B cell (primary cell): Measurements from ENCODE around the gene RERE. TPM values are rescaled to one million over a fixed set of nuclear protein-coding genes. Genes with fewer than 3 reads are reported as not detected.
A peak's percentile ranks its signal among the peaks of the same experiment; 100 is the strongest.

Experiments used
- ATAC-seq: fragments of 200-7000 bp; cut with Tn5 transposase; one replicate; pipeline ENCODE4 v1.10.0; 2021; ENCODE audit warnings: low read depth, mild to moderate bottlenecking, moderate number of reproducible peaks, moderate library complexity
- CTCF ChIA-PET: fragments of 350-600 bp; sonication (Branson Sonifier 250); formaldehyde crosslinking; loops from one replicate; lab custom pipeline; 2021; ENCODE audit warnings: antibody characterized with exemption, inconsistent platforms; lab: Charles Lee
- POLR2A ChIA-PET: fragments of 350-600 bp; sonication (Branson Sonifier 250); formaldehyde crosslinking; loops from one replicate; lab custom pipeline; 2021; ENCODE audit warnings: antibody characterized with exemption; lab: Charles Lee
- DNase-seq: peaks from one replicate; pipeline ENCODE4 v3.0.0; 2013
- H2AFZ ChIP-seq: 2 replicates; pipeline ENCODE4 v1.6.1; 2012; ENCODE audit warnings: mild to moderate bottlenecking, low read depth, low read length; ENCODE audit not compliant: insufficient read depth, poor library complexity, severe bottlenecking
- H3K27ac ChIP-seq, 2 donors: 1 replicate in 1 of 2; 2 replicates in 1 of 2; pipeline ENCODE4 v1.5.1; 2012 to 2013; ENCODE audit warnings: low read length in 2 of 2, mild to moderate bottlenecking in 2 of 2, moderate library complexity in 1 of 2
- H3K27me3 ChIP-seq, 4 experiments: fragments of 200-600 bp in 1 of 4; sonication (generic) in 1 of 4; replicated peaks in 1 of 4; 1 replicate in 2 of 4; 2 replicates in 2 of 4; pipeline versions ENCODE4 v1.6.1 to v1.7.0; 2013 to 2016; ENCODE audit warnings: low read length in 3 of 4, mild to moderate bottlenecking in 2 of 4, mixed read lengths in 1 of 4, moderate library complexity in 1 of 4; ENCODE audit not compliant: insufficient read depth in 4 of 4, control insufficient read depth in 3 of 4; ENCODE audit errors: control extremely low read depth in 1 of 4
- H3K36me3 ChIP-seq, 2 experiments: replicated peaks in 1 of 2; 1 replicate in 1 of 2; 2 replicates in 1 of 2; pipeline versions ENCODE4 v1.6.1 to v1.7.1; 2013; ENCODE audit warnings: low read length in 1 of 2; ENCODE audit not compliant: insufficient read depth in 2 of 2, control insufficient read depth in 1 of 2; ENCODE audit errors: control extremely low read depth in 1 of 2, extremely low read depth in 1 of 2
- H3K4me1 ChIP-seq, 2 donors: fragments of 200-600 bp in 1 of 2; sonication (generic) in 1 of 2; 1 replicate in 1 of 2; 2 replicates in 1 of 2; pipeline versions ENCODE4 v1.5.1 to v1.6.1; 2013 to 2017; ENCODE audit warnings: low read length in 2 of 2; ENCODE audit not compliant: control insufficient read depth in 2 of 2, insufficient read depth in 2 of 2
- H3K4me2 ChIP-seq: replicated peaks from 2 replicates; pipeline ENCODE3; 2012; ENCODE audit warnings: mild to moderate bottlenecking, low read depth, low read length; ENCODE audit not compliant: poor library complexity, severe bottlenecking
- H3K4me3 ChIP-seq, 5 experiments: fragments of 200-600 bp in 1 of 5; sonication (generic) in 1 of 5; 1 replicate in 3 of 5; 2 replicates in 2 of 5; pipeline versions ENCODE4 v1.5.1 to v1.7.0; 2011 to 2016; ENCODE audit warnings: low read length in 4 of 5, mild to moderate bottlenecking in 4 of 5, low read depth in 2 of 5, control low read depth in 1 of 5, moderate library complexity in 1 of 5; ENCODE audit not compliant: insufficient read depth in 1 of 5; ENCODE audit errors: control extremely low read depth in 1 of 5, extremely low read depth in 1 of 5
- H3K79me2 ChIP-seq: fragments of 200-600 bp; sonication (generic); one replicate; pipeline ENCODE4 v1.6.0; 2016; ENCODE audit warnings: low read length; ENCODE audit not compliant: control insufficient read depth, insufficient read depth
- H3K9ac ChIP-seq: fragments of 200-600 bp; sonication (generic); 2 replicates; pipeline ENCODE4 v1.6.1; 2017; ENCODE audit warnings: mild to moderate bottlenecking, low read length, moderate library complexity
- H3K9me3 ChIP-seq, 3 donors: one replicate each; pipeline versions ENCODE4 v1.6.1 to v1.7.1; 2013; ENCODE audit warnings: low read length in 2 of 3; ENCODE audit not compliant: control insufficient read depth in 2 of 3, insufficient read depth in 1 of 3; ENCODE audit errors: control extremely low read depth in 1 of 3
- H4K20me1 ChIP-seq: 2 replicates; pipeline ENCODE4 v1.6.0; 2012; ENCODE audit warnings: mild to moderate bottlenecking, low read length; ENCODE audit not compliant: insufficient read depth, control insufficient read depth, poor library complexity, severe bottlenecking
- H3K27ac Mint-ChIP-seq: one replicate; pipeline ENCODE4 v1.8.0; 2021; ENCODE audit warnings: mixed read lengths
- H3K27me3 Mint-ChIP-seq: one replicate; pipeline ENCODE4 v1.8.0; 2021; ENCODE audit warnings: mixed read lengths
- H3K4me1 Mint-ChIP-seq: one replicate; pipeline ENCODE4 v1.8.0; 2021; ENCODE audit warnings: mixed read lengths
- H3K4me3 Mint-ChIP-seq: one replicate; pipeline ENCODE4 v1.8.0; 2021; ENCODE audit warnings: mixed read lengths
- H3K9me3 Mint-ChIP-seq: one replicate; pipeline ENCODE4 v1.8.0; 2022; ENCODE audit warnings: mixed read lengths; ENCODE audit not compliant: insufficient read depth
- CTCF ChIP-seq: fragments of 200-600 bp; IDR thresholded peaks from one replicate; pipeline ENCODE4 v1.8.0; 2022; ENCODE audit warnings: antibody characterized with exemption, mild to moderate bottlenecking
- EZH2 ChIP-seq: IDR thresholded peaks from 2 replicates; pipeline ENCODE4 v1.6.1; 2012; ENCODE audit warnings: borderline replicate concordance, low read depth, mild to moderate bottlenecking, moderate library complexity, low read length; ENCODE audit not compliant: insufficient read depth, poor library complexity, severe bottlenecking
- WGBS: methylation state at CpG from one replicate; pipeline ENCODE4 v1.1.5; 2013; ENCODE audit warnings: missing lambda C conversion rate; ENCODE audit not compliant: insufficient coverage; 5-methylcytosine and 5-hydroxymethylcytosine counted together
- intact Hi-C: fragments of 100-400 bp; cut with micrococcal nuclease; formaldehyde crosslinking; loops from one replicate; pipeline ENCODE4 v1.10.0; 2022
- polyA plus RNA-seq: library from polyadenylated mRNA; depleted of rRNA; stranded (reverse); fragments of >200 nt; gene quantifications from 2 replicates; pipeline ENCODE4 v1.2.3, GENCODE V29; 2012
- total RNA-seq, 2 donors: library from RNA; stranded (reverse); fragments of 120-200 nt in 1 of 2; gene quantifications; 1 replicate in 1 of 2; 2 replicates in 1 of 2; pipeline versions ENCODE4 v1.2.3 to v1.2.4, GENCODE V29; 2013 to 2022

Gene RERE
- total and polyA plus RNA-seq, 2 donors (not counting 1 experiment from before 2014, with no cell fraction given): 27.3 to 132 TPM

GRCh38 chr1:8472668-8473067 is 344.8 kb downstream of the RERE start:
- peak; percentile 65 for DNase-seq
- Histone ChIP-seq H4K20me1 (peaks cover 22% of the 10 kb centered on the region), H3K79me2 (peaks cover 55% of the 10 kb centered on the region), H3K27me3 (no peaks in the 10 kb centered on the region), H3K9me3 (no peaks in the 10 kb centered on the region), H3K9ac (no peak overlapping the region), H3K27ac (no peak overlapping the region), H3K36me3 (peaks cover 2% of the 10 kb centered on the region in 2 experiments), H3K4me3 (no peak overlapping the region), H3K4me2 (peak overlapping the region; percentile 10), H3K4me1 (peaks cover 20 to 22% of the 10 kb centered on the region in 2 donors), H2AFZ (no peak overlapping the region)
- WGBS: no CpG with 5 or more reads among the region's 2 CpGs
- CTCF ChIA-PET: interaction anchor here (0.7 to 0.9 kb wide), 2 partner anchors 58 to 255 kb away, joined by 3 to 6 read pairs; no protein-coding TSS in a partner anchor
- Mint-ChIP-seq H3K4me3 (peak overlapping the region; percentile 55), H3K9me3 (no peaks in the 10 kb centered on the region), H3K27ac (no peak overlapping the region), H3K27me3 (no peaks in the 10 kb centered on the region), H3K4me1 (peaks cover 41% of the 10 kb centered on the region)
- intact Hi-C loops: loop anchor here (10.0 kb wide), 1 partner anchor 52 kb away; no protein-coding TSS in a partner anchor
- ATAC-seq: peak; percentile 73
- POLR2A ChIA-PET: no interaction called here
- TF ChIP-seq CTCF (no peak), EZH2 (no peak)

- DNase-seq (no peak), ATAC-seq (no peak)
- H3K4me1 ChIP-seq: peaks cover 20 to 22% of the 10 kb centered on the region in 2 donors
- CTCF ChIA-PET: interaction anchor here (0.7 kb wide), 1 partner anchor 90 kb away, joined by 3 read pairs; no protein-coding TSS in a partner anchor
- no peak overlapping the region for H2AFZ ChIP-seq
- no peak for TF ChIP-seq CTCF
- no peak for TF ChIP-seq EZH2
- no peaks in the 10 kb centered on the region for H3K27me3 Mint-ChIP-seq
- POLR2A ChIA-PET: no interaction called here
- WGBS: 94% methylated on average over 4 of the region's 5 CpGs
- H3K27ac Mint-ChIP-seq: no peak overlapping the region
- H3K9me3 Mint-ChIP-seq: no peaks in the 10 kb centered on the region
- H3K4me2 ChIP-seq: no peak overlapping the region
- H3K27me3 ChIP-seq: no peaks in the 10 kb centered on the region
- no peak overlapping the region for H3K9ac ChIP-seq
- H3K4me3 ChIP-seq: no peak overlapping the region
- H3K9me3 ChIP-seq: no peaks in the 10 kb centered on the region
- peaks cover 15% of the 10 kb centered on the region for H4K20me1 ChIP-seq
- peaks cover 55% of the 10 kb centered on the region for H3K79me2 ChIP-seq
- intact Hi-C loops: loop anchor here (10.0 kb wide), 1 partner anchor 53 kb away; no protein-coding TSS in a partner anchor
- no peak overlapping the region for H3K4me3 Mint-ChIP-seq
- no peak overlapping the region for H3K27ac ChIP-seq
- peaks cover 2% of the 10 kb centered on the region in 2 experiments for H3K36me3 ChIP-seq
- peaks cover 37% of the 10 kb centered on the region for H3K4me1 Mint-ChIP-seq
Measured at GRCh38 chr1:8471451-8471850, 346.0 kb downstream of the RERE start.
